HepG2 (cell line): ENCODE results near the gene TXNDC9. TPM values are rescaled to one million over a fixed set of nuclear protein-coding genes. Genes with fewer than 3 reads are reported as not detected.
A peak's percentile ranks its signal among the peaks of the same experiment; 100 is the strongest.
"Not testable (repeated sequence)": the region's sequence is repeated elsewhere in the genome, so short reads cannot be mapped to it uniquely, and the experiment has no call there.

ENCODE experiments used
- ATAC-seq: fragments of 200-7000 bp; cut with Tn5 transposase; 3 replicates; pipeline ENCODE4 v1.9.1; 2020; ENCODE audit warnings: mild to moderate bottlenecking, moderate library complexity
- BruUV-seq: library from RNA; stranded (reverse); fragments of 400-500 nt; replicated peaks from 2 replicates; lab custom pipeline; 2021; lab: Mats Ljungman, UMichigan
- CTCF ChIA-PET: fragments of 300-600 bp; formaldehyde crosslinking; extraction: SDS; loops from one replicate; lab custom pipeline; 2021; ENCODE audit warnings: low total read pairs, inconsistent platforms, low intra/inter-chr PET ratio; lab: Yijun Ruan, JAX
- POLR2A ChIA-PET: fragments of 350-600 bp; sonication (Branson Sonifier 250); formaldehyde crosslinking; loops from one replicate; lab custom pipeline; 2020; ENCODE audit warnings: antibody characterized with exemption, inconsistent platforms; lab: Yijun Ruan, JAX
- DNase-seq: peaks from one replicate; pipeline ENCODE4 v3.0.0-alpha.2; 2015; ENCODE audit warnings: low spot score
- FAIRE-seq: peaks from 3 replicates; lab custom pipeline; 2011; peaks lifted over from hg19 to GRCh38; lab: Jason Lieb, UNC
- H2AFZ ChIP-seq: one replicate; pipeline ENCODE4 v1.6.1; 2011; ENCODE audit warnings: low read length, inconsistent platforms
- H3K27ac ChIP-seq: fragments of 300-600 bp; 3 replicates; pipeline ENCODE4 v1.8.0; 2011; ENCODE audit warnings: mixed run types, mild to moderate bottlenecking, mixed read lengths, low read length, inconsistent platforms; ENCODE audit not compliant: insufficient read depth; ENCODE audit errors: extremely low read length
- H3K27me3 ChIP-seq, 2 experiments: fragments of 200-600 bp in 1 of 2; 2 replicates in 1 of 2; 3 replicates in 1 of 2; pipeline versions ENCODE4 v1.6.0 to v1.8.0; 2011; ENCODE audit warnings: low read length in 2 of 2, mild to moderate bottlenecking in 2 of 2, moderate library complexity in 2 of 2, inconsistent platforms in 1 of 2; ENCODE audit not compliant: insufficient read depth in 2 of 2, control insufficient read depth in 1 of 2
- H3K36me3 ChIP-seq, 2 experiments: fragments of 200-600 bp in 1 of 2; replicated peaks in 1 of 2; 2 replicates in 1 of 2; 3 replicates in 1 of 2; pipeline versions ENCODE4 v1.5.1 to v1.8.0; 2011; ENCODE audit warnings: low read length in 2 of 2, inconsistent platforms in 1 of 2; ENCODE audit not compliant: insufficient read depth in 2 of 2, control insufficient read depth in 1 of 2
- H3K4me1 ChIP-seq: 2 replicates; pipeline ENCODE4 v1.5.1; 2012; ENCODE audit warnings: low read length, inconsistent platforms; ENCODE audit not compliant: insufficient read depth
- H3K4me2 ChIP-seq: 2 replicates; pipeline ENCODE4 v1.6.0; 2011; ENCODE audit warnings: low read depth, low read length, inconsistent platforms
- H3K4me3 ChIP-seq, 3 experiments: fragments of 200-600 bp in 1 of 3; sonication (generic), shearing (Covaris generic) in 1 of 3; replicated peaks in 1 of 3; 2 replicates each; pipeline ENCODE4 v1.5.1; 2011 to 2016; ENCODE audit warnings: low read length in 3 of 3, inconsistent platforms in 2 of 3, low read depth in 2 of 3, mild to moderate bottlenecking in 2 of 3, control low read depth in 1 of 3, mixed read lengths in 1 of 3; ENCODE audit not compliant: insufficient read depth in 1 of 3
- H3K79me2 ChIP-seq: one replicate; pipeline ENCODE4 v1.6.1; 2011; ENCODE audit warnings: low read length, inconsistent platforms; ENCODE audit not compliant: insufficient read depth
- H3K9ac ChIP-seq: 2 replicates; pipeline ENCODE4 v1.6.0; 2011; ENCODE audit warnings: mild to moderate bottlenecking, low read depth, low read length, inconsistent platforms; ENCODE audit not compliant: insufficient read depth
- H3K9me3 ChIP-seq: 2 replicates; pipeline ENCODE4 v1.5.1; 2012; ENCODE audit warnings: mild to moderate bottlenecking, low read length
- H4K20me1 ChIP-seq: 2 replicates; pipeline ENCODE4 v1.6.0; 2011; ENCODE audit warnings: inconsistent platforms, mild to moderate bottlenecking, low read length, moderate library complexity; ENCODE audit not compliant: insufficient read depth
- GFI1 ChIP-seq: sonication (generic); formaldehyde crosslinking; IDR thresholded peaks from 2 replicates; pipeline ENCODE4 v1.5.0; 2020; ENCODE audit warnings: missing genetic modification reagents, mild to moderate bottlenecking, borderline replicate concordance
- HOXA7 ChIP-seq: sonication (generic); formaldehyde crosslinking; IDR thresholded peaks from 2 replicates; pipeline ENCODE4 v1.8.1; 2022; ENCODE audit warnings: mild to moderate bottlenecking, missing genetic modification reagents, moderate library complexity
- MXD3 ChIP-seq: IDR thresholded peaks from 2 replicates; pipeline ENCODE4 v1.6.1; 2016; ENCODE audit warnings: mild to moderate bottlenecking, missing biosample characterization, missing genetic modification reagents
- NFKB2 ChIP-seq: sonication (generic); formaldehyde crosslinking; IDR thresholded peaks from 2 replicates; pipeline ENCODE4 v1.4.0; 2020; ENCODE audit warnings: missing genetic modification reagents, borderline replicate concordance
- RBM22 ChIP-seq: fragments of 200-400 bp; formaldehyde crosslinking; optimal IDR thresholded peaks from 2 replicates; pipeline ENCODE3; 2017; ENCODE audit warnings: mild to moderate bottlenecking, low read length, moderate library complexity
- SALL2 ChIP-seq: sonication (generic); formaldehyde crosslinking; IDR thresholded peaks from 2 replicates; pipeline ENCODE4 v1.8.1; 2023; ENCODE audit warnings: mild to moderate bottlenecking, missing genetic modification reagents, inconsistent platforms
- SCMH1 ChIP-seq: sonication (generic); formaldehyde crosslinking; IDR thresholded peaks from 2 replicates; pipeline ENCODE4 v1.9.0; 2021; ENCODE audit warnings: missing genetic modification reagents, mild to moderate bottlenecking, borderline replicate concordance
- SMARCC2 ChIP-seq: fragments of 450-650 bp; IDR thresholded peaks from 2 replicates; pipeline ENCODE4 v1.6.1; 2017; ENCODE audit warnings: antibody characterized with exemption, mild to moderate bottlenecking
- ZNF280B ChIP-seq: sonication (generic); formaldehyde crosslinking; IDR thresholded peaks from 2 replicates; pipeline ENCODE4 v1.5.0; 2020; ENCODE audit warnings: missing genetic modification reagents, mild to moderate bottlenecking, borderline replicate concordance
- ZNF564 ChIP-seq: sonication (generic); formaldehyde crosslinking; IDR thresholded peaks from 2 replicates; pipeline ENCODE4 v1.8.1; 2023; ENCODE audit warnings: mild to moderate bottlenecking, missing genetic modification reagents
- WGBS: methylation state at CpG from one replicate; pipeline ENCODE4 v1.1.6; 2017; ENCODE audit warnings: low lambda C conversion rate; 5-methylcytosine and 5-hydroxymethylcytosine counted together
- in situ Hi-C: cut with HindIII; loops from 2 replicates; pipeline ENCODE4 v1.10.0; 2017; ENCODE audit warnings: low pct_unique_long_range_greater_than_20kb; ENCODE audit not compliant: extremely low pct_ligation_motif_present
- intact Hi-C: fragments of 100-400 bp; cut with micrococcal nuclease; formaldehyde crosslinking; loops from one replicate; pipeline ENCODE4 v1.10.0; 2022; ENCODE audit not compliant: unreplicated experiment
- polyA plus RNA-seq, 8 experiments: library from polyadenylated mRNA; depleted of rRNA in 3 of 8; stranded (reverse) in 7 of 8; unstranded in 1 of 8; fragments of >200 nt; fragmentation: Illumina TruSeq in 4 of 8; extraction: Trizol in 4 of 8; gene quantifications; 2 replicates each; pipeline versions ENCODE4 v1.2.1 to v1.2.3, GENCODE V29; 2011 to 2016; ENCODE audit warnings: low read depth in 4 of 8, missing spikeins in 1 of 8, mixed read lengths in 1 of 8; ENCODE audit not compliant: insufficient read depth in 1 of 8
- total RNA-seq, 5 experiments: library from RNA; depleted of rRNA; stranded (reverse); fragments of >200 nt; fragmentation: Illumina TruSeq; extraction: Trizol; gene quantifications; 2 replicates each; pipeline ENCODE4 v1.2.3, GENCODE V29; 2016; ENCODE audit warnings: low read depth in 1 of 5

Gene TXNDC9
- total and polyA plus RNA-seq, 2 of the 13 experiments (the other 11 are each of a cell fraction or from before 2014, with no cell fraction given), result 35.2 to 94.6 TPM

GRCh38 chr2:99374747-99375146, 38.6 kb upstream of the TXNDC9 start (continued):
- TF ChIP-seq SMARCC2, result no peak
- no peak for TF ChIP-seq HOXA7
- no peak for TF ChIP-seq GFI1
- no peak for TF ChIP-seq MXD3 (CRISPR knock-in tag)
- TF ChIP-seq SCMH1 (CRISPR knock-in tag), result no peak
- no peak for TF ChIP-seq NFKB2

GRCh38 chr2:99373144-99373543, 37.0 kb upstream of the TXNDC9 start:
- intact Hi-C loops (loop anchor here (5.0 kb wide), 1 partner anchor 36 kb away; the partner anchor contains the start of genes EIF5B and TXNDC9), in situ Hi-C loops (no loop called here)
- H3K36me3 ChIP-seq, result peaks cover 17 to 79% of the 10 kb centered on the region in 2 experiments
- no peak overlapping the region for H3K4me3 ChIP-seq
- FAIRE-seq, result no peak
- no peaks in the 10 kb centered on the region for H3K4me1 ChIP-seq
- no peak overlapping the region for H3K4me2 ChIP-seq
- H2AFZ ChIP-seq, result no peak overlapping the region
- H4K20me1 ChIP-seq, result no peaks in the 10 kb centered on the region
- H3K27ac ChIP-seq, result no peak overlapping the region
- TF ChIP-seq ZNF280B (CRISPR knock-in tag) (no peak), ZNF564 (peak; percentile 93; the same call in 1 of the 2 replicates), SALL2 (no peak), RBM22 (peak; percentile 24)
- H3K9me3 ChIP-seq, result no peaks in the 10 kb centered on the region
- BruUV-seq, result no TSS peak
- ATAC-seq, result no peak
- DNase-seq, result no peak
- WGBS, result 99% methylated on average over 4 of the region's 4 CpGs
- H3K27me3 ChIP-seq, result no peaks in the 10 kb centered on the region
- ChIA-PET POLR2A (no interaction called here), CTCF (no interaction called here)
- no peak overlapping the region for H3K9ac ChIP-seq
- no peaks in the 10 kb centered on the region for H3K79me2 ChIP-seq

- H3K27ac ChIP-seq, ATAC-seq, H3K4me2 ChIP-seq, H3K9ac ChIP-seq, H3K4me3 ChIP-seq, DNase-seq, H2AFZ ChIP-seq, H3K4me1 ChIP-seq, H4K20me1 ChIP-seq, FAIRE-seq, H3K79me2 ChIP-seq, H3K27me3 ChIP-seq, CTCF ChIA-PET, H3K9me3 ChIP-seq, in situ Hi-C loops, BruUV-seq, intact Hi-C loops, POLR2A ChIA-PET: not testable (repeated sequence)
- H3K36me3 ChIP-seq, result peaks cover 21 to 88% of the 10 kb centered on the region in 2 experiments
- WGBS, result 96% methylated on average over 5 of the region's 5 CpGs
Observed at GRCh38 chr2:99368854-99369253, 32.7 kb upstream of the TXNDC9 start.
